DMS153 (cell line): ENCODE results near the gene KLK15.
A peak's percentile ranks its signal among the peaks of the same experiment; 100 is the strongest.

Experiments used
- DNase-seq: peaks from one replicate; lab custom pipeline; 2025; lab: John Stamatoyannopoulos, UW

KLK15 gene

DNA sequence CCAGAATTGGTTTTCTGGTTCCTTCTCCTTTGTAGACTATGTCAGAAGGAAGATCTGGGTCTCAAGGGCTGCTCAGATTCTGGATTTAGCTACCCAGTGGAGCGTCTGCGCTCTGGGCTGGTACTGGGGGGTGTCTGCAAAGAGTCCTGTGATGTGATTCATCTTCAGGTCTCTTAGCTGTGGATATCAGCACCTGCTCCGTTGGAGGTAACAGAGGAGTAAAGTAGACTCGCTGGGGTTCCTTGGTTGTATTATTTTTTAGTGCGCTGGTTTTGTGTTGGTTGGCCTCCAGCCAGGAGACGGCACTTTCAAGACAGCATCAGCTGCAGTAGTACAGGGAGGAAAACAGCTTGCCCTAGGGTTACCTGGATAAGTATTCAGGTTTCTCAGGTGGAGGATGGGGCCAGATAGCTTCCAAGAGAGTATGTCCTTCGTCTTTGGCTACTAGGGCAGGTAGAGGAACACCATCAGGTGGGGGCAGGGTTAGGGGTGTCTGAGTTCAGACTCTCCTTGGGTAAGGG is 10.4 kb upstream of the KLK15 start:
- no peak for DNase-seq

DNA sequence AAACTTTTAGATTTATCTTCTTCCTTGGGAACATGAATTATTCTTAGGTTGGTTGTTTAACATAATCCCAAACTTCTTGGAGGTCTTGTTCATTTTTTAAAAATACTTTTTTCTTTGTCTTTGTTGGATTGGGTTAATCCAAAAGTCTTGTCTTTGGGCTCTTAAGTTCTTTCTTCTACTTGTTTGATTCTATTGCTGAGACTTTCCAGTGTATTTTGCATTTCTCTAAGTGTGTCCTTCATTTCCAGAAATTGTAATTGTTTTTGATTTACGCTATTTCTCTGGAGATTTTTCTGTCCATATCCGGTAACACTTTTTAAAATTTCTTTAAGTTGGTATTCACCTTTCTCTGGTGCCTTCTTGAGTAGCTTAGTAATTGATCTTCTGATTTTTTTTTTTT is 9.8 kb upstream of the KLK15 start:
- DNase-seq, result no peak

DNA sequence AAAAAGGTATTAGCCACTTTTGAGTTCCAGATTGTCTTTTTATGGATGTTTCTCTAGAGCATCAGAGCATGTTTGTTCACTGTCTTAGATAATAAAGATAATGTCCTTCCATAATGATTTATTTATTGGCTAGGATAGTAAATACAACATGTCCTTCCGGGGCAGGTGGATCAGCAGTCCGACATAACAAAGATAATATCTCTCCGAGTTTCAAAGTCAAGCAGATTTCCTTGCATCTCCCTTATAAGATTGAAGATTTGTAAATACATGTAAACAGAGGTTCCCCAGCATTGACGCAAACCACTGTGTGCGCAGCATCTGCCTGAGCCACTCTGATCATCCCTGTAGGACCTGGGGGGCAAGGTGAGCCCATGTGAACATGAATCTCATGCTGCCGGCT is 8.8 kb upstream of the KLK15 start:
- no peak for DNase-seq

DNA sequence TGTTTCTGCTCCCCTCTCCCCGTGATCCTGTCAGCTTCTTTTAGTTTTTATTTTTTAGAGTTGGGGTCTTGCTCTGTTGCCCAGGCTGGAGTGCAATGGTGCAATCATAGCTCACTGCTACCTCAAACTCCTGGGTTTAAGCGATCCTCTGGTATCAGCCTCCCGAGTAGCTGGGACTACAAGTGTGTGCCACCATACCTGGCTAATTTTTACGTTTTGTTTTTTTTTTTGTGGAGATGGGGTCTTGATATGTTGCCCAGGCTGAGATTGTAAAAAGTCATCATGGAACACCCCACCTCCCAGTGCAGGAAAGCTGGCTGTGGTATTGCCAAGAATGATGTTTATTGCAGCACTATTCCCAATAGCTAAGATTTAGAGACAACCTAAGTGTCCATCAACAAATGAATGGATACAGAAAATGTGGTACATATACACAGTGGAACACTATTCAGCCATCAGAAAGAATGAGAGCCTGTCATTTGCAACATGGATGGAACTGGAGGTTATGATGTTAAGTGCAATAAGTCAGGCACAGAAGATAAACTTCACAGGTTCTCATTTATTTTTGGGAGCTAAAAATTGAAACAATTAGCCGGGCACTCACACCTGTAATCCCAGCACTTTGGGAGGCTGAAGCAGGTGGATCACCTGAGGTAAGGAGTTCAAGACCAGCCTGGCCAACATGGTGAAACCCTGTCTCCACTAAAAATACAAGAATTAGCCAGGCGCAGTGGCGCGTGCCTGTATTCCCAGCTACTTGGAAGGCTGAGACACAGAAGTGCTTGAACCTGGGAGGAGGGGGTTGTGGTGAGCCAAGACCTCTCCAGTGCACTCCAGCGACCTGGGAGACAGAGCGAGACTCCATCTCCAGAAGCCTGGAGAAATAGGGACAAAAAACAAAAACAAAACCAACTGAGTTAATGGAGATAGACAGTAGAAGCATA is 6.6 kb upstream of the KLK15 start:
- no peak for DNase-seq

DNA sequence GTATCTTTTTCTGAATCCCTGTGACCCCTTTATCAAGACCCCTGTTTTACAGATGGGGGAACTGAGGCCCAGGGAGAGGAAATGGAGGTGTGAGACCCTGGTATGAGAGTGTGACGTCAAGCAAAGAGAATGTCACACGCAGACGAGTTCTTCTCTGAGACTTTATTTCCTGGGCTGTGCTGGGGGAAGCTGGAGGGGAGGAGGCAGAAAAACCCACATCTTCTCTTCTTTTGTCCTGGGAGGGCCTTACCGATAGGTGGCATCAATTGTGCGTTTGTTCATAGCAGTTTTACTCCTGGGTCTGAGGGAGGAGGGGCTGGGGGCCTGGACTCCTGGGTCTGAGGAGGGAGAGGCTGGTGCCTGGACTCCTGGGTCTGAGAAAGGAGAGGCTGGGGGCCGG is 4.9 kb upstream of the KLK15 start:
- peak; percentile 9 for DNase-seq

DNA sequence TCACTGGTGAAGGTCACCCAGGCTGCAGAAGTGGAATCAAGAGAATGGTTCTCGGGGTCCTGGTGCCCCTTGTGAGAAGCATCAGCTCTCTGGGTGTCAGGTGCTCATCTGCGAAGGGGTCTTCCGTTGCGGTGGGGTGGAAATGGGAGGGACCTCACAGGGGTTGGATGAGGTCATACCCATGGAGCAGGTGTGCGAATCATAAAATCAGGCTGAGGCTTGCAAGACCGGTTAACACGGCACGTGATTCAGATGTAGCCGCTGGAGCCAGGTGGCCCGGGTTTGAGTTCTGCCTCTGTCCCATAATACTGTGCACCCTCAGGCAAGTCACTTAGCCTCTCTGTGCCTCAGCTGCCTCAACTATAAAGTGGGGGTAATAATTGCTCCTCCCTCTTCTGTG is 3.9 kb upstream of the KLK15 start:
- DNase-seq, result peak; percentile 80

DNA sequence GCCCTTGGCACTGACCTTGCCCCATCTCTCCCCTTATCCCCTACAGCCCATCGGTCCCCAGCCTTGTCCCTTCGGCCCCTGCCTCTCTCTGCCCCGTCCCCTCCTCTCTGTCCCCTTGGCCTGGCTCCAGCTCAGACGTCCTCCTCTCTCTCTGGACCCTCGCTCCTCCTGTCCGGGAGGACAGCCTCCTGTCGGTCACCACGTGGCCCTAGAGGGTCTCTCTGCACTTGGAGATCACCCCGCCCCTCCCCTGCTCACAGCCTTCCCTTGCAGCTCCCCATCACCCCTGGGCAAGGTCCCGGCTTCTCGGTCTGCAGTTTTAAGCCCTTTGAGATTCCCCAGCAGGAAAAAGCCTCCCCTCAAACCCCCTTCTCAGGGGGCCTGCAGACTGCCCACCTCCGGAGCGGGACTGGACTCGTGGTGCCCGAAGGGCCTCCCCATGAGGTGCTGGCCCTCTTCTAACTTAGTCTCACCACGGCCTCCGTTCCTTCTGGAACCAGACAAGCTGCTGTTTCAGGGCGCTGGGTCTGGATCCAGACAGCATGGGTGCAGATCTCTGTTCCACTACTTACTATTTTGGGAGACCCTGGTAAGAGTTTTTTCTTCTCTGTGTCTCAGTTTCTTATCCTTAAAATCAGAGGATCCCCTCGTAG is 3.3 kb upstream of the KLK15 start:
- DNase-seq, result no peak

DNA sequence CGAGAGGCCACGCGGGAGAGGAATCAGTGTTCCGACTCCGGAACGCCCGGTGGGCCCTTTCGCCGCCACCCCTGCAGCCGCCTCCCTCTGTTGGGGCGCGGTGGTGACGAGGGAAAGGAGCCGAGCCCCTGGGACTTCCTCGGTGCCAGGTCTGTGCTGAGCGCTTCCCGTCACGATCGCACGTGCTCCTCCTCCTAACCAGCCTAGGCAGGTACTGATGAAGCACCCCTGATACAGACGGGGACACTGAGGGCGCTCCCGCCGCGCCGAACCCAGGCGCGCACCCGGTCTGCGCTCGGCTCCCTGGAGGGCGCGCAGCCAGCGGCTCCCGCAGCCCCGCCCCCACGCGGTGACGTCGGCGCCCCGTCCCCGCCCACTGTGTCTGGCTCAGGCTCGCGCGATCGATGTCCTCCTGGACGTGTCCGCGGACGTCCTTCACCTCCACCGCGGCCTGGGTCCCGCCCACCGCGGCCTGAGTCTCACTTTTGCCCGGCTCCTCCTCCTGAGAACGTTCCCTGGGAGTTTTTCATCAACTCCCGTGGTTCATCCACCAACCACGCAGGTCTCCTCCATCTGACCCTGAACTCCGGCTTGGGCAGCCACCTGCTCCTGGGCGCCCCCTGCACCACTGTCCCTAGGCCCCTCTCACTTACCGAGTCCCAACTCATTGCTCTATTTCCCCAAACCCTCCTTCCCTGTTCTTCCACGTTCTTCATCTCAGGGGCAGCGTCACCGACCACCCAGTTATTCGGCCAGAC is 2.6 kb upstream of the KLK15 start:
- DNase-seq, result peak; percentile 88

DNA sequence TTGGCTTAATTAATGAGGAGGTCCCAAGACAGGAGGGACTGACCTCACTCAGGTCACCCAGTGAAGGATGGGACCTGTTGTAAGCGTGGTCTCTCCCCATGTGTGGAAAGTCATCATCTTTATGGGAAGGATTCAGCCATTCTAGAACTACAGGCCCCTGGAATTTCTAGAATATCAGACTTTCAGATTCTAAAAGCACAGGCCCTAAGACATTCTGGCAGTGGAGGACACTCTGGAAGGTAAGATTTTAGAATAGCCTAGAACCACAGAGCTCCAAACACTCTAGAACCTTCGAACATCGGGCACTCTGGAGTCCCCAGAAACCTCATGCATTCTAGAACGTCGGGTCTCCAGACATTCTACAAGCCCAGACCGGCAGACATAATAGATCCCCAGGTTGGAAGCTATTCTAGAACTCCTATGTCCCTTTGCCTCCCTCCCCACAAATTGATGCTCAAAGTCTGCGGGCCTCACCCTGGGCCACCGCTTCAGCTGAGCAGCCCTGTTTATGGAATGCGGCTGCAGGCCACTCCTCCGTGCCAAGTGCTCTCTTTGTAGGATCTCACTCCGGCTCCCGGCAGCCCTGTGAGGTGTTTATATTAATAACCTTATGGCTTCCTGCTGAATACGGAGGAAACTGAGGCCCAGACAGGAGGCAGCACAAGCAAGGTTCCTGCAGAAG is 1.9 kb upstream of the KLK15 start:
- DNase-seq, result peak; percentile 15

DNA sequence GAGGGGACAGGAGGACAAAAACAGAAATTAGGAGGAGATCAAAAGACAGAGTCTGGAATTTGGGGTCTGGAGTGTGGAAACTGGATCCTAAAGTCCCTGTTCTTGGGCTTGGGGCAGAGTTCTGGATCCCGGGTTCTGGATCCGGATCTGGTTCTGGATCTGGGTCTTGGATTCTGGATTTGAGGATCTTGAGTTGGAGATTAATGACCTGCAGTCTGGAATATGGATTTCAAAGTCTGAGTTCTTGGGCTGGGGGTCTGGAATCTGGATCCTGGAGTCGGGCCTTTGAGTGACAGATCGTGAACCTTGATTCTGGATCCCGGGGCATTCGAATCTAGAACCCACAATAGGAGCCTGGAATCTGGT is 411 bp upstream of the KLK15 start:
- no peak for DNase-seq

DNA sequence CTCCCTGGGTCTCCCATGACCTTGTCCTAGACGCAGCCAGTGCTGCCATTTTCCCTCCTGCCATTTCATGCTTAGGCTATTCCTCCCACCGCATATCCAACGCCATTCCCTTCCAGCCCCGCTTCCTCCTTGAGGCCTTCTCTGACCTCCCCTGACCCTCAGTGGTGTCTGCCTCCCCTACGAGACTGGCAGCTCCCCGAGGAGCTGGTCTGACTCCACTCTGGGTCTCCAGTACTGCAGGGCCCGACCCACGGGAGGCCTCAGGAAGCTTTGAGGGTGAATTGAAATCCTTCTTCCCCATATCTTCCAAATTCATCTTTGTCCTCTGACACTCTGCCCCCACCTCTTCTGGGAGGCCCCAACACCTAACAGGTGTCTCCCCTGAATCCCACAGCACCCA is 708 bp downstream of the KLK15 start:
- no peak for DNase-seq

DNA sequence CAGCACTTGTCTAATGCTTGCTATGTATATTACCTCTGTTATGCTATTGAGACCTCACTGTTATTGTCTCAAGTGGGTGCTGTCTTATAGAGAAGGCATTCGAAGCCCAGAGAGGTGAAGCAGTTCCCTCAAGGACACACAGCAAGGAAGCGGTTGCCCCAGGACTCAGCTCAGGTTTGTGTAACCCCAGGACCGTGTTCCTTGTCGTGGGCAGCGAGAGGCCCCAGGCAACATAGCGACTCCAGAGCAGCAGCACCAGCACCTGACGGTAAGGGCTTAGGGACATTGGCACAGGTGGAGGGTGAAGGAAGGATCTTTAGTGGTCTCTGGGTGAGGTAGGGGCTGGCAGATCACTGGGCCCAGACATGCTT is 2.4 kb downstream of the KLK15 start:
- no peak for DNase-seq

DNA sequence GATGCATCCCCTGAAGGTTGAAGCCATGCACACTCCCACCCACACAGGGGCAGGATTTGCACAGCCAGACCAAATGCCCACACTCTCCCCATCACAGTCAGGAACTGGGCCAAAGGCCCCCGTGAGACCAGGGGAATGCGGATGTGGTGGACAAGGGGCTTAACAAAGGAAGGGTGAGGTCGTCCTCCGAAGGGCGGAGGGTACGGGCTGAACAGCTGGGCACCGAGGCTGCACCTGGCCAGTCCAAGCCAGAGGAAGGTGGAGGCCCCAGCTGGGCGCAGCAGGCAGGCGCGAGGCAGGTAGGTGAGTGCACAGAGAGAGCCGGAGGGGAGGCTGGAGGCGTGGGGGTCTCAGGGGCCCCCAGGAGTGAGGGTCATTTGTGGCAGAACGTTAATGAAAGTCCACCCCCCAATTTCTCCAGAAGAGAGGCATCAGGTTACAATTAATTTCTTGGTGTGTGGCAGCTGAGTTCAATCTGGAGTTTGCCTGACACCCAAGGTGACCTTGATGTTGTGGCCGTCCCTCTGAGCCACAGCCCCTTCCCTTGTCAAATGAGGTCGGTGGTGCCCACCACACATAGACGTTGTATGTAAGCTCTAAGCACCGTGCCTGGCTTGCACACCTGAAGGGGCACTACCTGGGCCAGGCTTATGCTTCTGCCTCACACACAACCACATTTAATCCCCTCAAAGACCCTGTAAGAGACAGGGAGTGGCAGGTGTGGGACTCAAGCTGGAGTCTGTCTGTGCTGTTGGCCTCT is 2.9 kb downstream of the KLK15 start:
- DNase-seq, result no peak

DNA sequence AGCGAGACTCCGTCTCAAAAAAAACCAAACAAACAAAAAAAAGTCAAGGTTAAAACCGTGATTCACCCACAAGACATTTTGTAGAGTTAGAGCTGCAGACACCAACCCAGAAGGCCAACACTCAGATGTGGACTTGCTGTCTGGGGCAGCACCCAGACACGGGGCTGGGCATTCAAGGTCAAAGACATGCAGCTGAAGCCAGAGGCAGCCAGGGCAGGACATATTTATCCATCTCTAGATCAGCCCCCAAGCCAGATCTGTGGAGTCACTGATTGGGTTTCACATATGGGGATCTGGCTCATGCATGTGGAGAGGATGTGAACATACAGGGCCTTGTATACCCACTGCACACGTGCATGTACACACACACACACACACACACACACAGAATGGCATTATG is 3.6 kb downstream of the KLK15 start:
- DNase-seq, result no peak

DNA sequence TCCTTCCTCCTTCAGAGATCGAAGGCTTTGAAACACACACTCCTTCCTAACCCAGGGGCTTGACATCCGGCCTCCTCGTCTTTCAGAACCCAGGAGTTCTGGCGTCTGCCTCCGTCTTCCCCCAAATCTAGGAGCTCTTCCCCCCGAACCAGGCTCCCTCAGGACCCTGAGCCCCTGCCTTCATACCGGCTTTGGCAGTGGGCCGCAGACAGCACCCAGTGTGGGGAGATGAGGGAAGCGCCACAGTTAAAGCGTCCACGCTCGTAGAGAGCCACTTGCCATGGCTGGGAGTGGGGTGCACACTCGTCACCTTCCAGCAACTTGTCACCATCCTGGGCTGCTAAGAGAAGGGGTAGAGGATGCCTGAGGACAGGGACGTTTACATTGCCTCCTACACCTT is 5.9 kb downstream of the KLK15 start:
- no peak for DNase-seq

DNA sequence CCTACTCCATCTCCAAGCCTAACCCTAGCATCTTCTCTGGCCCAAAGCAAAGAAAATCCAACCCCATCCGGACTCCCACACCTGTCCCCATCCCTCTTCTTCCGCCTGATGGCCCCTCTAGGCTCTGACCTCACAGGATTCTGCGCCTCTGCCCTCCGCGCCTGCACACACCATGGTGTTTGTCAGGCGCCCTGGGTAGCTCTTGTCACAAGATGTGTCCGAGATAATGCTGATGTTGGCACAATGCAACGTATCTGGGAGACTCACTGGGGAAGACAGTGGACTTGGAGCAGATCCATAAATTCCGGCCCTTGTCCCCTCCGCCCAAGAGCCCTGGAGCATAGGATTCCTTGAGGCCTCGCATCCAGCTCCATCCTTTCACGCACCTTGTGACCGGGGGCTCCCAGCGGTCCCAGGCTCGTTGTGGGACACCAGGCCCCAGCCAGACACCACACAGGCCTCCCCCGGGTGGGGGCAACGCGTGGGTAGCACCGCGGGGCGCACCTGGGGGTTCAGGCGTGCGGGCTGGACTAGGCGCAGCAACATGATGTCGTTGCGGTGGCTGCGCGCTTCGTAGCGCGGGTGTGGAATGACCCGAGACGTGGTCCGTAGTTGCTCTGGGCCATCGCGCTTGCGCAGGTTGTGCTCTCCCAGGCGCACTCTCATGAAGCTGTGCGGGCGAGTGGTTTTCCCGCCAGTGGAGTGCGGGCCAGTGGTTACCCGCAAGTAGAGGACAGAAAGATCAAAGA is 6.7 kb downstream of the KLK15 start:
- no peak for DNase-seq

DNA sequence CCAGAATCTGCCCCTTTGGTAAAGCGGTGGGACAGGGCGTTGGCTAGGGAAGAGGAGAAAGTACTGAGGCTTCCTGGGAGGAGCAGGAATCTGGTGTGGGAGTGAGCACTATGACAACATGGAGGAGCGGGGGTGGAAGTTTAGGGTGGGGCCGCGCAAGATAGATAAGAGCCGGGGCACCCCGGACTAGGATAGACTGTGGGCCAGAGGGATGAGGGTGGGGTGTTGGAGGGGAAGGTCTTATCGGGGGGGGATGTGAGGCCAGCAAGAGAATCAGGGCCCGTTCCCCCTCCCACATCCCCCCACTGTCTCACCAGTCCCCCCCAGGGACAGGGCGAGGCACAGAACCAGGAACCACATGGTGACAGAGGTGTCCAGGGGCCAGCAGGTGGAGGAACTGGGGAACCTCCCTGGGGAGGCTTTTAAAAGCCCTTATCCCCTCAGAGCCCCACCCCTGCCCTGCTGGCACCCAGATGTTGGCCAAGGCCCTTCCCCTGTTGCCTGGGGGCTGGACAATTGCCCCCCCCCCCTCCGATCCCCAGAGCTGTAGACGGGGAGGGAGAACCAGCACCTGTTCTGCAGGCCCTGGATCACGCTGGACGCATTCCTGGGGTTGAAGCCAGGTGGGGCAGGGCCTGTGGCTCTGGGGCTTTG is 9.9 kb downstream of the KLK15 start, which contains the start of gene KLK1:
Gene KLK1 (minus strand): TSS at position 399 of the 654 bp plus-strand sequence. CDS start 39 bp downstream, at position 360.
- no peak for DNase-seq

DNA sequence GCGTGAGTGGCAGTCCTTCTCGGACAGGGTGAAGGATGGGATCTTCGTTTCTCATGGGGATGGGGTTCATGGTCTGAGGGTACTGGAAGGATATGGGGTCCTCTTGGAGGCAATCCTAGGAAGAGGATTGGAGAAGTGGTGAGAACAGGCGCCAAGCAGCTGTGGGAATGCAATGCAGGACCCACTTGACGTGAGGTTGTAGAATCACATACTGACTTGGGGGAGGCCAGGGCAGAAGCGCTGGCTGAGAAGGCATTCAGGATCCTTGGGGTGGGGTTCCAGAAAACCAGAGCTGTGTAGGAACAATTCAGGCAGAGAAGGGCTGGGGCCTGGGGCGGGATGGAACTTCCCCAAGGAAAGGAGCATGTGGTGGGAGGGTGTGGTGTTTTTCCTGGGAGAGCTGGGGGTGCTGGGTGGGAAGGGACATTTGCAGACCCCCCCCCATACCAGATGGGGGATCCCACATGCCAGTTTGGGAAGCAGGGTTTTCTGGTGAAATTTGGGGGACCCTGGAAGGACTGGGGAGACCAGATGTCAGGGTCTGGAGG is 10.6 kb downstream of the KLK15 start:
- DNase-seq, result no peak

DNA sequence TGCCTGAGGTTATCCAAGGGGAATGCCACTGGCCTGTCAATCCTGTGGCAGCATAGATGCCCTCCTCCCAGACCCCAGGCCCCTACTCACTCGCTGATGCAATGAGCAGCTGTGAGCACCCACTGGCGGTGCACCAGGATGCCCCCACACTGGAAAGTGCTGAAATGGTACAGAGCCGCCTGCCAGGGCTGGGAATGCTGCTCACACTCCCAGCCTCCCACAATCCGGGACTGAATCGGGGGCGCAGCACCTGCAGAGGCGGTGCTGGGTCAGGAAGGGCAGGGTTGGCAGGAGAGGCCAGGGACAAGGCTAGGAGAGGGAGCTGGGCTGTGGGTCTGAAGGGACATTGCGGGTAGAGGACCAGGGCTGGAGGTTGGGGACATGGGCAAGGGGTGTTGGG is 11.8 kb downstream of the KLK15 start:
- no peak for DNase-seq

DNA sequence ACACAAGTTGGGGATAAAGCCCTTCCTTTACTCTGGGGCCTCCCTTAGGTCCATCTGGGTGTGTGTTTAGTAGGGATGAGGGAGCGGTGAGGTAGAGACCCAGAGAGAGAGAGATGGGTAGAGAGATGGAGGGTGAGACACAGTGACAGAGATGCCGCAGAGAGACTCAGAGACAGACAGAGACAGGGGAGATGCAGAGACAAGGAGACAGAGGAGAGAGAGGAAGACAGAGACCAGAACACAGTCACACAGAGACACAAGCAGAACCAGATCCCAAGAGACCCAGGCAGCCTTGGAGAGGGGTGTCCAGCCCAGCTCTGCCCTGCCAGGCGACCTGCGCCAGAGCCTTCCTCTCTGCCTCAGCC is 12.1 kb downstream of the KLK15 start:
- DNase-seq, result no peak
